HG03469 (cell line): ENCODE measurements around the gene DEPDC5.

Experiments
- ATAC-seq: cut with Tn5 transposase; IDR thresholded peaks from one replicate; pipeline ENCODE4 v1.9.1; 2021; ENCODE audit warnings: mild to moderate bottlenecking, moderate library complexity, moderate number of reproducible peaks; ENCODE audit not compliant: unreplicated experiment

Gene DEPDC5

GRCh38 chr22:31883989-31884388 is 130.2 kb downstream of the DEPDC5 start:
- ATAC-seq = no peak

- ATAC-seq = no peak
Measured at GRCh38 chr22:31891366-31892079, 137.7 kb downstream of the DEPDC5 start.

DNA sequence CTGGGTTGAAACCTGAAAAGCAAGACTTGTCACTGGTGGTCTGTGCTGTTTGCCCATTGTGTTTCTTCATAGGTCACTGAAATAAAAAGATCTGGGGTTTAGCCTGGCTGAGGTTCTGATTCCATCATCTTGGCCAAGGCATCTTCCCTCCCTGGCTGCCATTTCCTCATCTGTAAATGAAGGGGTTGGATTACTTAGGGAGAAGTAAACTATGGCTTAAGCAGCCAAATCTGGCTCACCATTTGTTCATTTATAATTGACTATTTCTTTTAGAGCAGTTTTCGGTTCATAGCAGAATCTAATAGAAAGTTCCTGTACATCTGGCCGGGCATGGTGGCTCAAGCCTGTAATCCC is 138.2 kb downstream of the DEPDC5 start:
- no peak for ATAC-seq

GRCh38 chr22:31893460-31893859 is 139.6 kb downstream of the DEPDC5 start:
- no peak for ATAC-seq

DNA sequence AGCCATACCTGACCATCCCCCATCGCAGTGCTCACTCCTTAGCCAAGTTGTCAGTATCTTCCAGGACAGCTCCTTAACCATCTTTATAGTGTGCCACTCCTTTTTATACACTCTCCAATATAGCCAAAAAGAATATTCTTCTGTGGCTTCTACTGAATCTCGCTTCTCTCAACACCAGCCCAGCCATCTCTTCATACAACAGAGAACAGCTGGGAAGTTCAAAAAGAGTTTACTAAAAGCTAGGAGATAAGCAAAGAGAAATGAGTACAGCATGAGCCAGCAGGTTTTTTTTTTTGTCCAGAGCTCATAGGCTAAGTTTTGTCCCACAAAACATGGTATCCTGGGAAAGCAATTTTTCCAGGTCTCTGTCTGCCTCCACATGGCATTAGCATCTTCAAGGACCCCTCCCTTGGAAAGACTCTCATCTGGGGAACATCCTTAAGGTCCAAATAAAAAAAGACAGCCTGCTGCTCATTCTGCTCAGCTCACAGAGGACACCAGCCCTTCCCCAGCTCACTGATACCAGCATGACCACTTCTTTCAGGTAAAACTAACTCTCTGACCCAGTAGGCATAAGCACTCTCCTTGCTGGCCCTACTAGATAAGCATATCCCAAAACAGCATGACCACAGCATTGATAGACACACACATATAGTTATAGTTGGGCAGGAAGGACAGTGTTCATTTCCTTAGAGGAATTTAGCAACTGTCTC is 141.7 kb downstream of the DEPDC5 start:
- no peak for ATAC-seq

- no peak for ATAC-seq
Measured at GRCh38 chr22:31896472-31896871, 142.7 kb downstream of the DEPDC5 start.

GRCh38 chr22:31897842-31898805 is 144.3 kb downstream of the DEPDC5 start:
- no peak for ATAC-seq

DNA sequence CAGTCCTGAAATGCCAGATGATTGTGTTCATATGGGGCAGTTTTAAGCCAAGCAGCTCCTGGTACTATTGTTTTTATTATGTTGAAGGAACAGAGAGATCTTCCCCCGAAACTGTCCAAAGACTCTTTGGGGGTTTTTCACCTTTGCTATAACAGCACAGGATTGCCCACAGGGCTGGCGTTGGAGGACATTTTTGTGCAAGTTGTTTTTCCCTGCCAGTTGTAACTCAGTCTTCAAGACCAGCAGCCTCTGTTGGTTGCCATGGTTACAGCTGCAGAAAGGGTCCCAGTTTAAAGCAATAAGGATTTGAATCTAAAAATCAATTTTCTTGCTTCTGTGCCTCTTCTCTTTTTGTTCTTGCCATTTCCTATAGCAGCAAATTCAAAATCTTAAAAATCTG is 145.1 kb downstream of the DEPDC5 start:
- no peak for ATAC-seq

DNA sequence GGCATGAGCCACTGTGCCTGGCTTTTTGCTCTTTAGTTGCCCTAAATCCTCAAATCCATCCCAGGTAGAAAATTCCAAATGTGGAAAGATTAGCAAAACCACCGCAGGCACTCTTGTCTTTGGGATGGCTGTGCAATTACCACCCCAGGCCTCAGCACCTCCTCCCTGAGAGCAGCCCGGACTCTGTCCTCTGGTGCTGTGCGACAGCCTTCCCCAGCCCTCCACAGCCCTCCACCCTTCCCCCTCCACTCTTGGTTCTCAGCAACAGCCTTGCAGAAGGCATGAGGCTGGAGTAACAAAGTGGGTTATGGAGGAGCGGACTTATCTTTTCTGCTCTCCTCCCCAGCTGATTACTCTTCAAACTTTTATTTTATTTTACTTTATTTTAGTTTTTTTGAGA is 145.8 kb downstream of the DEPDC5 start:
- no peak for ATAC-seq

DNA sequence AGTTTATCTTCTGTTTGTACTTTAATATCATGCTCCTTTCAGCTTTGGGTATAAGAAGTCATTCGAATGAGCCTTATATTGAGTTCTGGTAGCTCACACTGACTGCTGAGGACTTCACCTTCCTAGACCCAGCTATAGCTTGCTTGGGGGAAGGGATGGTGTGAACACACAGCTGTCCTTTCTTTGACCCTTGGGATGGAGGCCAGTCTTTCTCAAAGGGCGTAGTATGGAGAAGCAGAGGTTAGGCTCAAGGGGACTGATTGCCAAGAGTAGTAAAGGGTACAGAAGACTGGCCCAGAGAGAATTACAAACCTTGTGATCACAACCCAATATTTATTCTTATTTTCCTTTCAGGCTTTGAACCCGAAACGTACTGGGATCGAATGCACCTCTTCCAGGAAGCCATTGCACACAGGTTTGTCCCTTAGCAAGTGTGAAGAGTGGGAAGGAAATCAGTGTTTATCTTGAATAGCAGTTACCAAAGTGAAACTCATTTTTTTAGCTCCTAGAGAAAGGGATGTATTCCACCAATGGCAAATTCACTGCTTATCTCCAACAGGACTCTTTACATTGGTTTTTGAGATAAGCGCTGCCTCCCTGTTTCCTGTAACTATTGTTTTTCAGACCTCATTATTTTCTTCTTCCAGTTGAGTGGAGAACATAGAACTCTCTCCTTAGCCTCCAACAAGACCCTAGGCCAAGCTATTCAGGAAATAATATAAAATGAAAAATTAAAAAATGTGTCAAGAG is 147.7 kb downstream of the DEPDC5 start:
- ATAC-seq = no peak

DNA sequence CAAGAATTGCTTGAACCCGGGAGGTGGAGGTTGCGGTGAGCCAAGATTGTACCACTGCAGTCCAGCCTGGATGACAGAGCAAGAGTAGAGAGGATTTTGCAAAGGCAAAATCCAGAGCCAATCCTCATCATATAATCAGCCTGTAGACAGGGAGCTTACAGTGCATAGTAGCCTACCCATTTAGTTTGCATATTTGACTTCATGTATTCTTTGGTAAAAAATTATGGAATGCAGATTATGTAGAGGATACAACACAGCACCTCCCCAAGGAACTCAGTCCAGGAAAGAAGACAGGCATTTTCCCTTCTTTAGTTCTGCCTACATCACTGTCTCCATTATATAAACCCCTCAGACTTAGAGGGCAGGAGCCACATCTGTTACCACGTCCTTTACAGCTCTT is 150.8 kb downstream of the DEPDC5 start:
- ATAC-seq = no peak

DNA sequence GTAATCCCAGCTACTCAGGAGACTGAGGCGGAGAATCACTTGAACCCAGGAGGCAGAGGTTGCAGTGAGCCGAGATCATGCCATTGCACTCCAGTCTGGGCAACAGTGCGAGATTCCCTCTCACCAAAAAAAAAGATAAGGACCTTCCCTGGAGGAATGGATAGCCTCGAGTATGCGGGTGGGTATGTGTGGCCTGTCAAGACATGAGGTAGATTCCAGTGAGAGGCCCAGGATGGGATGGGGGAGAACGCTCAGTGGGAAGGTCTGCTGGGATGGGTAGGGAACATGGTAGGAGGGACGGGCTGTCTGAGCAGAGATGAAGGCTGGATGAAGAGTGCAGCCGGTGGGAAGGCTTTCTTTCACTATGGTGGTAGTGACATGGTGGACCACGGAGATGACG is 151.5 kb downstream of the DEPDC5 start:
- ATAC-seq = no peak

GRCh38 chr22:31906086-31906485 is 152.3 kb downstream of the DEPDC5 start:
- ATAC-seq = no peak

DNA sequence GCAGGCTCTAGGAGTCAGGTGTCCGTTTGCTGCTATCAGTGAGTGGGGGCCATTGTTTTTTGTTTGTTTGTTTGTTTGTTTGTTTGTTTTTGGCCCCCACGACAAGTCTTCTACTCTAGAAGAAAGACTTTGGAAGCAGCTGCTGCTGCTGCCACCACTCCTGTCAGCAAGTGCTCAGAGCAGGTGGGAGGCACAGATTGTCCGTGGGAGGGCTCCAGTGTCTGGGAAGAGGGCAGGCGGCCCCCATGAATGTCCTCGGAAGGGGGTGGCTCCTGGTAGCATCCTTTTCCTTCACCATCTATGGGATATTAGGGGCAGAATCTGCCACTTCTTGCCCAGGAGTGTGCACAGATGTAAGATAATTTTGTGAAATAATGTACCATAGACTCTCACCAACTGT is 152.8 kb downstream of the DEPDC5 start:
- no peak for ATAC-seq

- no peak for ATAC-seq
Measured at GRCh38 chr22:31909977-31910376, 156.2 kb downstream of the DEPDC5 start.

GRCh38 chr22:31911565-31912406 is 158.0 kb downstream of the DEPDC5 start:
- ATAC-seq = no peak

GRCh38 chr22:31912407-31912743 is 158.6 kb downstream of the DEPDC5 start:
- no peak for ATAC-seq

- ATAC-seq = no peak
Measured at GRCh38 chr22:31915586-31915985, 161.8 kb downstream of the DEPDC5 start.

DNA sequence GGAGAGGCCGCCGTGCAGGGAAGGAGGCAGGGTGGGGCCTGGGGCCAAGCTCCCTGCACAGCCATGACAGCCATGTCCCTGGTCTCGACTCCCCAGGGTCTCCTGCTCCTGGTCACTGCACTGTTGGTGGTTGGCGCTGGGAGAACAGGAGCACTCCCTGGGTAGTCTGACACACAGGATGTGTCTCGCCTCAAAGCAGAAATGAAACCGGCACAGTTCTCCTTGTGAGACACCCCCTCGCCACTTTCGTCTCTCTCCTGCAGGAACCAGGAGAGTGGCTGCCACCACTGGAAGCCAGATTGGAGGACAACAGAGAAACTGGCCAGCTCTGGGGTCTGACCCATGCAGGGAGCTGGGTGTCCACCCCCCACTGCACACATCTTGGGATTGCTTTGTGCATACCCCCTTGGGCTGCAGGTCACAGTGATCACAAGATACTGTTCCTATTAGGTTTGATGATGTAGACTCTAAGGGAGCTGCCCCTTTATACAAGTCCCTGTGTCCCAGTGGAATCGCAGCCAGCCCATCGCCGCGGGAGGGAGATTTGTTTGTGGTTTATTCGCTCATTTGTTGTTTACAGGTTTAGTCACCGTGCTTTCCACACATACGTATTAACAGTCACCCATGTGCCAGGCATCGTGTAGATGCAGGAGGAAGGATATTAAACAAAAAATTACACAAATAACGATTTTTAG is 163.6 kb downstream of the DEPDC5 start:
- no peak for ATAC-seq
